Rectal smooth muscle tissue (tissue), 1 donor: ENCODE measurements around the gene KRTAP10-11.
"Not testable (repeated sequence)": the region's sequence is repeated elsewhere in the genome, so short reads cannot be mapped to it uniquely, and the experiment has no call there.

Experiments
- H3K27ac ChIP-seq: one replicate; pipeline ENCODE4 v1.7.0; 2013; ENCODE audit warnings: low read depth, low read length, inconsistent platforms
- H3K27me3 ChIP-seq: one replicate; pipeline ENCODE4 v1.7.0; 2013; ENCODE audit warnings: low read length; ENCODE audit not compliant: control insufficient read depth, insufficient read depth
- H3K36me3 ChIP-seq: one replicate; pipeline ENCODE4 v1.7.0; 2013; ENCODE audit warnings: low read length; ENCODE audit not compliant: control insufficient read depth, insufficient read depth
- H3K4me1 ChIP-seq: one replicate; pipeline ENCODE4 v1.7.0; 2013; ENCODE audit warnings: low read length; ENCODE audit not compliant: control insufficient read depth, insufficient read depth
- H3K4me3 ChIP-seq: one replicate; pipeline ENCODE4 v1.7.0; 2013; ENCODE audit warnings: low read length
- H3K9ac ChIP-seq: one replicate; pipeline ENCODE4 v1.7.0; 2013; ENCODE audit warnings: low read length

The KRTAP10-11 gene

GRCh38 chr21:44666401-44667320 lies 20.4 kb downstream of the KRTAP10-11 start, which contains the start of gene KRTAP12-2:
TSS of gene KRTAP12-2 (minus strand) at chr21:44666927. CDS start at chr21:44666886, 41 bp downstream.
- H3K36me3 ChIP-seq = no peaks in the 10 kb centered on the region
- no peak within 1 kb of the TSS for H3K27ac ChIP-seq
- no peaks in the 10 kb centered on the region for H3K27me3 ChIP-seq

GRCh38 chr21:44667612-44668011 lies 21.4 kb downstream of the KRTAP10-11 start:
- H3K27ac ChIP-seq = no peak overlapping the region
- H3K9ac ChIP-seq = no peak overlapping the region
- no peaks in the 10 kb centered on the region for H3K27me3 ChIP-seq
- H3K4me1 ChIP-seq = no peaks in the 10 kb centered on the region
- no peak overlapping the region for H3K4me3 ChIP-seq
- H3K36me3 ChIP-seq = no peaks in the 10 kb centered on the region

More at GRCh38 chr21:44666401-44667320, 20.4 kb downstream of the KRTAP10-11 start, which contains the start of gene KRTAP12-2:
- Histone ChIP-seq H3K4me3 (no peak within 1 kb of the TSS), H3K4me1 (no peaks in the 10 kb centered on the region), H3K9ac (no peak within 1 kb of the TSS)

GRCh38 chr21:44670642-44671432 lies 24.6 kb downstream of the KRTAP10-11 start:
- H3K36me3 ChIP-seq = no peaks in the 10 kb centered on the region
- no peak overlapping the region for H3K27ac ChIP-seq
- H3K9ac ChIP-seq = no peak overlapping the region
- no peaks in the 10 kb centered on the region for H3K4me1 ChIP-seq
- no peak overlapping the region for H3K4me3 ChIP-seq
- H3K27me3 ChIP-seq = no peaks in the 10 kb centered on the region

- Histone ChIP-seq H3K4me3 (no peak overlapping the region), H3K4me1 (no peaks in the 10 kb centered on the region), H3K9ac (no peak overlapping the region), H3K27ac (no peak overlapping the region), H3K27me3 (no peaks in the 10 kb centered on the region), H3K36me3 (no peaks in the 10 kb centered on the region)
These were observed 25.7 kb downstream of the KRTAP10-11 start for GRCh38 chr21:44671911-44672310.

- Histone ChIP-seq H3K27me3 (no peaks in the 10 kb centered on the region), H3K36me3 (no peaks in the 10 kb centered on the region), H3K4me3 (no peak overlapping the region), H3K27ac (no peak overlapping the region), H3K9ac (no peak overlapping the region), H3K4me1 (no peaks in the 10 kb centered on the region)
These were observed 31.7 kb downstream of the KRTAP10-11 start for GRCh38 chr21:44677881-44678280.

- H3K36me3 ChIP-seq = no peaks in the 10 kb centered on the region
- no peaks in the 10 kb centered on the region for H3K4me1 ChIP-seq
- no peak overlapping the region for H3K9ac ChIP-seq
- H3K4me3 ChIP-seq = no peak overlapping the region
- no peak overlapping the region for H3K27ac ChIP-seq
- H3K27me3 ChIP-seq = no peaks in the 10 kb centered on the region
These were observed 34.9 kb downstream of the KRTAP10-11 start for GRCh38 chr21:44681152-44681551.

GRCh38 chr21:44681861-44682579 lies 35.8 kb downstream of the KRTAP10-11 start, which contains the start of gene KRTAP12-1:
TSS of gene KRTAP12-1 (minus strand) at chr21:44682163. CDS start at chr21:44682123, 40 bp downstream.
- H3K4me3 ChIP-seq = no peak within 1 kb of the TSS
- H3K9ac ChIP-seq = no peak within 1 kb of the TSS
- no peaks in the 10 kb centered on the region for H3K27me3 ChIP-seq
- H3K27ac ChIP-seq = no peak within 1 kb of the TSS
- H3K36me3 ChIP-seq = no peaks in the 10 kb centered on the region
- H3K4me1 ChIP-seq = no peaks in the 10 kb centered on the region

GRCh38 chr21:44682580-44683151 lies 36.5 kb downstream of the KRTAP10-11 start:
- H3K36me3 ChIP-seq = no peaks in the 10 kb centered on the region
- H3K27me3 ChIP-seq = no peaks in the 10 kb centered on the region
- H3K27ac ChIP-seq = no peak overlapping the region
- no peaks in the 10 kb centered on the region for H3K4me1 ChIP-seq
- no peak overlapping the region for H3K4me3 ChIP-seq
- no peak overlapping the region for H3K9ac ChIP-seq

- no peaks in the 10 kb centered on the region for H3K4me1 ChIP-seq
- no peak overlapping the region for H3K9ac ChIP-seq
- H3K4me3 ChIP-seq = no peak overlapping the region
- no peaks in the 10 kb centered on the region for H3K36me3 ChIP-seq
- no peak overlapping the region for H3K27ac ChIP-seq
- no peaks in the 10 kb centered on the region for H3K27me3 ChIP-seq
These were observed 37.9 kb downstream of the KRTAP10-11 start for GRCh38 chr21:44684077-44684476.

GRCh38 chr21:44684483-44684882 lies 38.3 kb downstream of the KRTAP10-11 start:
- Histone ChIP-seq H3K4me3 (no peak overlapping the region), H3K27me3 (no peaks in the 10 kb centered on the region), H3K9ac (no peak overlapping the region), H3K27ac (no peak overlapping the region), H3K36me3 (no peaks in the 10 kb centered on the region), H3K4me1 (no peaks in the 10 kb centered on the region)

- not testable (repeated sequence) for H3K27me3 ChIP-seq, H3K36me3 ChIP-seq, H3K4me3 ChIP-seq, H3K9ac ChIP-seq, H3K27ac ChIP-seq, H3K4me1 ChIP-seq
These were observed 38.8 kb downstream of the KRTAP10-11 start for GRCh38 chr21:44685050-44685449.
